Loucy (cell line): ENCODE results near the gene KLHDC10.
"Not testable (repeated sequence)": the region's sequence is repeated elsewhere in the genome, so short reads cannot be mapped to it uniquely, and the experiment has no call there.

Experiments
- H2AFZ ChIP-seq: fragments of 200-600 bp; sonication (generic); 2 replicates; pipeline ENCODE4 v1.6.0; 2016; ENCODE audit warnings: antibody characterized with exemption, mild to moderate bottlenecking, low read length, moderate library complexity
- H3F3A ChIP-seq: fragments of 200-600 bp; 2 replicates; pipeline ENCODE4 v1.6.0; 2016; ENCODE audit warnings: antibody characterized with exemption, low read depth, mild to moderate bottlenecking
- H3K27me3 ChIP-seq: fragments of 200-600 bp; sonication (generic); 2 replicates; pipeline ENCODE4 v1.6.1; 2014; ENCODE audit warnings: low read length, mild to moderate bottlenecking; ENCODE audit not compliant: insufficient read depth, poor library complexity, severe bottlenecking
- H3K36me3 ChIP-seq: fragments of 200-600 bp; sonication (generic); 2 replicates; pipeline ENCODE4 v1.6.1; 2016; ENCODE audit warnings: low read length; ENCODE audit not compliant: insufficient read depth
- H3K4me1 ChIP-seq: fragments of 200-600 bp; sonication (generic); 2 replicates; pipeline ENCODE4 v1.5.1; 2014; ENCODE audit warnings: low read length, mild to moderate bottlenecking; ENCODE audit not compliant: insufficient read depth, poor library complexity, severe bottlenecking
- H3K4me2 ChIP-seq: fragments of 200-600 bp; sonication (generic); 2 replicates; pipeline ENCODE4 v1.6.0; 2014; ENCODE audit warnings: antibody characterized with exemption, low read length, low read depth, mild to moderate bottlenecking; ENCODE audit not compliant: poor library complexity, severe bottlenecking
- H3K4me3 ChIP-seq: fragments of 200-600 bp; sonication (generic); 2 replicates; pipeline ENCODE4 v1.5.1; 2014; ENCODE audit warnings: low read length, mild to moderate bottlenecking, mixed read lengths; ENCODE audit not compliant: poor library complexity, severe bottlenecking
- H3K79me2 ChIP-seq: fragments of 200-600 bp; sonication (generic); 2 replicates; pipeline ENCODE4 v1.6.1; 2014; ENCODE audit warnings: low read length; ENCODE audit not compliant: insufficient read depth
- H3K9ac ChIP-seq: fragments of 200-600 bp; sonication (generic); 2 replicates; pipeline ENCODE4 v1.6.0; 2014; ENCODE audit warnings: mild to moderate bottlenecking, low read depth, low read length, moderate library complexity; ENCODE audit not compliant: poor library complexity, severe bottlenecking
- H3K9me2 ChIP-seq: fragments of 200-600 bp; sonication (generic); replicated peaks from 2 replicates; pipeline ENCODE4 v1.6.1; 2016; ENCODE audit warnings: low read depth, low read length, mixed read lengths
- H3K9me3 ChIP-seq: fragments of 200-600 bp; sonication (generic); 2 replicates; pipeline ENCODE4 v1.6.1; 2014; ENCODE audit warnings: mild to moderate bottlenecking, antibody characterized with exemption, low read length, low read depth; ENCODE audit not compliant: insufficient read depth
- H4K20me1 ChIP-seq: fragments of 200-600 bp; sonication (generic); 2 replicates; pipeline ENCODE4 v1.6.0; 2014; ENCODE audit warnings: antibody characterized with exemption, low read length, mild to moderate bottlenecking; ENCODE audit not compliant: insufficient read depth, poor library complexity, severe bottlenecking
- CTCF ChIP-seq: fragments of 200-600 bp; sonication (generic); conservative IDR thresholded peaks from 2 replicates; pipeline ENCODE4 v1.5.1; 2014; ENCODE audit warnings: mild to moderate bottlenecking, antibody characterized with exemption, low read length
- EZH2phosphoT487 ChIP-seq: fragments of 200-600 bp; IDR thresholded peaks from 2 replicates; pipeline ENCODE4 v1.6.1; 2018; ENCODE audit warnings: antibody characterized with exemption, mild to moderate bottlenecking, moderate library complexity, borderline replicate concordance

Gene KLHDC10

GRCh38 chr7:130182990-130183389 is 112.7 kb downstream of the KLHDC10 start:
- H3K9ac ChIP-seq, result no peak overlapping the region
- H3K9me3 ChIP-seq, result no peaks in the 10 kb centered on the region
- no peaks in the 10 kb centered on the region for H3K27me3 ChIP-seq
- H3K4me1 ChIP-seq, result no peaks in the 10 kb centered on the region
- H2AFZ ChIP-seq, result no peak overlapping the region
- H3K79me2 ChIP-seq, result 0 out of 2 replicates have a peak, but pooled peaks cover 4% of the 10 kb centered on the region
- H3F3A ChIP-seq, result no peaks in the 10 kb centered on the region
- peaks cover 57% of the 10 kb centered on the region for H3K36me3 ChIP-seq
- no peaks in the 10 kb centered on the region for H3K9me2 ChIP-seq
- H3K4me3 ChIP-seq, result no peak overlapping the region
- no peaks in the 10 kb centered on the region for H4K20me1 ChIP-seq
- TF ChIP-seq EZH2phosphoT487 (no peak), CTCF (no peak)
- H3K4me2 ChIP-seq, result no peak overlapping the region

GRCh38 chr7:130184349-130184748 is 114.0 kb downstream of the KLHDC10 start:
- not testable (repeated sequence) for H3F3A ChIP-seq, H3K79me2 ChIP-seq

More at GRCh38 chr7:130184349-130184748, 114.0 kb downstream of the KLHDC10 start:
- H3K4me3 ChIP-seq, H3K9me3 ChIP-seq, H3K9ac ChIP-seq, H3K4me2 ChIP-seq, H4K20me1 ChIP-seq, H3K4me1 ChIP-seq, H3K27me3 ChIP-seq, H3K9me2 ChIP-seq, H2AFZ ChIP-seq: not testable (repeated sequence)
- peaks cover 46% of the 10 kb centered on the region for H3K36me3 ChIP-seq
